HG02840 (cell line): Measurements from ENCODE around the gene HABP2.

ENCODE experiments used
- ATAC-seq: cut with Tn5 transposase; IDR thresholded peaks from one replicate; pipeline ENCODE4 v1.9.1; 2021; ENCODE audit warnings: mild to moderate bottlenecking, moderate library complexity, moderate number of reproducible peaks; ENCODE audit not compliant: unreplicated experiment, low FRiP score

Gene HABP2

DNA sequence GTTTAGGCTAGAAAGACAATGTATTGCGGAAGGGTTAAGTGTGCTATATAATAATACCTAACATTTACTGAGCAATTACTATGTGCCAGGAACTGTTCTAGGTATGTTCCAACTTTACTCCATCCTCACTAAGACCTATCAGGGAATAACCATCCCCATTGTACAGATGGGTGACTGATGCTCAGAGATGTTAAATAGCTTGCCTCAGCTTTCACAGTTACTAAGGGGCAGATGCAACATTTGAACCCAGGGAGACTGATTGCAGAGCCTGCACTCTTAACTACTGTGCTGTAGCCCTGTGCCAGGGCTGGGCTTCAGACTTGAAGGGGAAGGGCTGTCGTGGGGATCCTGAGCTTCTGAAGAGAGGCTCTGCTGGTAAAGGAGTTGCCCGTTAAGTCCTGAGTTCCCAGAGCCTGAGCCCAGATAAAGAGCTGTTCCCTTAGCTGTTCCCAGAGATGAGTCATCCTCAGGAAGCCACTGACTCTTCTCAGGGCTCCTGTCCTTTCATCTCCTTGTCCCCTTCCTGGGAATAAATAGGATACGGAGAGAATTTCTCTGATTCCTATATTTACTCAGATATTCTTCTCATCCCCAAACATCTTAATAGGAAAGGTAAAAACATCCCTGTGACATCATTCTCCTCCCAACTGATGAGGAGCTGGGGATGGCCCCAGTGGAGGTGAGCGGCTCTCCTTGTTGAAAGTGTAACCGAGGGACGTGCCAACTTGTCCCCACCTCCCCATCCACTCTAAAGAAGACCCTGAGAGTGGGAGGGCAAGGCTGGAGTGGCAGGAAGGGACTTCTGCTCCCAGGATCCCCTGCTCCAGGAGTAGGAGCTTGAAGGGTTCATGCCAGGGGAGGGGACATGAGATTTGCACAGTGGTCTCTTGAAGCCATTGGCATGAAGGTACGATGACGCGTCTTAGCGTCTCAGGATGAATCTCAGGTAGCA lies 28.0 kb upstream of the HABP2 start:
- no peak for ATAC-seq

- no peak for ATAC-seq
Observed at GRCh38 chr10:113525713-113526112, 27.1 kb upstream of the HABP2 start.

GRCh38 chr10:113527211-113527906 lies 25.5 kb upstream of the HABP2 start:
- no peak for ATAC-seq

GRCh38 chr10:113528876-113529275 lies 24.0 kb upstream of the HABP2 start:
- no peak for ATAC-seq

- no peak for ATAC-seq
Observed at GRCh38 chr10:113529575-113529974, 23.3 kb upstream of the HABP2 start.

- no peak for ATAC-seq
Observed at GRCh38 chr10:113530476-113530875, 22.4 kb upstream of the HABP2 start.

DNA sequence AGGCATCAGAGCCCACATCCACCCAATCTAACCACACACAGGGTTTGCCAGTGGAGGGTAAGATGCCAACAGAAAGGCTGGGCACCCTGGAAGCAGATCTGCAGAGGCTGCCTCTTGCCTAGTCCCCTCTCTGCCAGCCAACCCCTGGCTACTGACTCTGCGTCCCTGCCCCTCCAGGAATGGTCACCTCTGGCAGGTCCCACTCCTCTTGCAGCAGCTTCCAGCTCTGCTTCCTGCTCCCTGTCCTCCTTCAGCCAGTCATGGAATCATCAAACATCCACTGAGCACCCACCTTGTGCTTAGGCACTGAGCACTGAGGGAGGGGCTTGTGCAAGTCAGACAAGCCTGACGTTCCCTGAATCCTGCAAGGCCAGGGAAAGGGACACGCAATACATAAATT lies 20.1 kb upstream of the HABP2 start:
- no peak for ATAC-seq

- ATAC-seq: no peak
Observed at GRCh38 chr10:113533801-113534200, 19.1 kb upstream of the HABP2 start.

- ATAC-seq: no peak
Observed at GRCh38 chr10:113534423-113534822, 18.4 kb upstream of the HABP2 start.

- no peak for ATAC-seq
Observed at GRCh38 chr10:113537672-113538071, 15.2 kb upstream of the HABP2 start.

DNA sequence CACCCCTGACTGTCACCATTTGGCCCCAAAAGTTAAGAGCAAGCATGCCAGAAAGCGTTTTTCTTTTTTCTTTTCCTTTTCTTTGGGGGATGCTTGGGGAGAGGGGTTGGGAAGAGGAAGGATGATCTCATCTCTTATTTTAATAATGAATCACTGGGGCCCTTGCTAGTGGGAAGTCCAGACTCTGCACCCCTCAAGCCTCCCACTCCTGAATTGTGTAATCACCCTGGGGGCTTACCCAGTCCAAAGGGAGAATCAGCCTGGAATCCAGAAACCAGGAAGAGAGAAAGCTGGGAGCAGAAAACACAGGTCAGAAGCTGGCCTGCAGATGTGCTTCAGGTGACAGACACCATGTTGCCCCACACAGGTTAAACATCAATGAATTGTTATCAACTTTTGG lies 14.7 kb upstream of the HABP2 start:
- ATAC-seq: no peak

DNA sequence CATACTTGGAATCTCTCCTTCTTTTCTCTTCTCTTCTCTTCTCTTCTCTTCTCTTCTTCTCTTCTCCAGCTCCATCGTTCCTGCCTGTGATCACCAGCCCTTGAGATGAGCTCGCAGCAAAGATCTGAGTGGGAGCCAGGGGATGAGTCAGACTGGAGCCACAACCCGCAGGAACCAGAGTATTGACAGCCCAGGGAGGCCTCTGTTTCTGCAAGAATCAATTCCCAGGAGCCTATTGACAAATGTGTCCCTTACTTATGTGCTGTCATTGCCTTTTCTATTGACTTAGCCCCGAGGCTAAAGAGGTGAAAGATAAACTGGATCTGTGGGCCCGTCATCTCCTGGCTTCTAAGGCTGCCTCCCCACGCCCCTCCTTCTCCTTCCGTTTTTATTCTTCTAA lies 13.1 kb upstream of the HABP2 start:
- no peak for ATAC-seq

DNA sequence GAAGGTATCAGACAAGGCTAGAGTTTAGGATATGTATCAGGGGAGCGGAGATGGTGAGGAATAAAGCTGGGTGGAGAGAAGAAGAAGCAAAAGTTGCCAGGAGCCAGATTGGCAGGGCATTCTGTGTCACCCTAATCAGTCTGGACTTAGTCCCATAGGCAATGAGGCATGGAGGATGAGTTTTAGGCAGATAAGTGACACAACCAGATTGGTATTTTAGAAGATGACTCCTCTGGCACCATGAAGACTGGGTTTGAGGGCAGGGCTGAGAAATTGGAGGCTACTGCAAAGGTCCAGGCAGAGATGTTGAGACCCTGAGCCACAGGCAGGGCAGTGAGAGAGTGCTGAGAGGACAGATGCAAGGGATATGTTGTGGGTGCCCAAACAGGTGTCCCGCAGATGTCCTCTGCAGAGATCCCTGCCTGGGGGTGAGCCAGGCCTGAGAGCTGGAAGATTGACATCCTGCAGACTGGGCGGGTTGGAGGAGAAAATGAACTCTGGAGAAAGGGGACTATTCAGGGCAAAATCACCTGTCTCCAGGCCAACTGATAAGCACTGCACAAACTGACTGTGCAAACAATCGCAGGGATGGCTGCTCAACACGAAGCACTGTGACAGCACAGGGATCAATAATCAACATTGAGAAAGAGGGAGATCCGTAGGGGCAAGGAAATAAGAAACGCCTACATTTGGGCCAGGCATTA lies 11.9 kb upstream of the HABP2 start:
- no peak for ATAC-seq

GRCh38 chr10:113541549-113541927 lies 11.3 kb upstream of the HABP2 start:
- no peak for ATAC-seq

DNA sequence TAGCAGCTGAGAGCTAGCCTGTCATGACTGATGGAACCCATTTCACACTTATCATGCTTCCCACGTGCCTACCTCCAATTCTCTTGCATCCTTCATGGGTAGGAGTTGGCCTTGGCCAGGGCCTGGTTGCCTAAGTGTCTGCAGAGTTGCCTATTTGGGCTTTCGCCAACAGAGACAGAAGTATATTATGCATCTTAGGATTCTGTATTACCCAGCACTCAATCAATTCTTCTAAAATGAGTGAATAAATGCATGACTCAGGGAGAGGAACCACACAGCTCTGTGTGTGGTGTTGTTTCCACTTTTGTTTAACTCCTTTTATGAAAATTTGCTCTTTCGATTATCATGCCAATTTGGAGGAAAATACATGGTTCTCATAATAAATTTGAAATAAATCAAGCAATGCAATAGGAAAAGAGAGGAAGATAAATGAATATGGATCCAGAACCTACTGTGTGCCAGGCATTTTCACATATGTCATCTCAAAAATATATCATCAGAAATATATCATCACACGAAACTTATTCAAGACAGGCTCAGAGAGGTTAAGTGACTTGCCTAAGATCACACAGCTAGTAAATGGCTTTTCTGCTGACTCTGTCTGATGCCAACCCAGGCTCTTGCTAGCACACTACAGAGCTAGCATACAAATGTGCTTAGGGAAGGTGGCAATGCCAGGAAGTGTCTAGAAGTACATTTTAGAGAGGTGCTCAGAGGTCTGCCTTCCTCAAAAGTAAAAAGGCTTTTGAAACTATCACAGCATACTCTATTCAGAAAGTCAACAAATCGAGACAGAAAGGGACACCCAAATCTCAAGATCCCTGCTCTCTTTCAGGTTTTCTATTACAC lies 9.5 kb upstream of the HABP2 start:
- no peak for ATAC-seq

DNA sequence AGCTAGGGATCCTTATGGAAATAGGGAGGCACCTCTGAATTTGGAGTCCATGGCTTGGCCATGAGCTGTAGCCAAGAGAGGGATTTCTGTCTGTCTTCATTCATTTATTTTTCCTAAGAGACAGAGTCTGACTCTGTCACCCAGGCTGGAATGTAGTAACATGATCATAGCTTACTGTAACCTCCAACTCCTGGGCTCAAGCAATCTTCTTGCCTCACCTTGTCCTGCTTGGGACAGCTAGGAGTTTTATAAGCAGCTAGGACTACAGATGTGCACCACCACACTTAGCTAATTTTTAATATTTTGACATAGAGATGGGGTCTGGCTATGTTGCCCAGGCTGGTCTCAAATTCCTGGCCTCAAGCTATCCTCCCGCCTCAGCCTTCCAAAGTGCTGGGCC lies 8.5 kb upstream of the HABP2 start:
- ATAC-seq: no peak

- no peak for ATAC-seq
Observed at GRCh38 chr10:113547426-113547825, 5.4 kb upstream of the HABP2 start.

DNA sequence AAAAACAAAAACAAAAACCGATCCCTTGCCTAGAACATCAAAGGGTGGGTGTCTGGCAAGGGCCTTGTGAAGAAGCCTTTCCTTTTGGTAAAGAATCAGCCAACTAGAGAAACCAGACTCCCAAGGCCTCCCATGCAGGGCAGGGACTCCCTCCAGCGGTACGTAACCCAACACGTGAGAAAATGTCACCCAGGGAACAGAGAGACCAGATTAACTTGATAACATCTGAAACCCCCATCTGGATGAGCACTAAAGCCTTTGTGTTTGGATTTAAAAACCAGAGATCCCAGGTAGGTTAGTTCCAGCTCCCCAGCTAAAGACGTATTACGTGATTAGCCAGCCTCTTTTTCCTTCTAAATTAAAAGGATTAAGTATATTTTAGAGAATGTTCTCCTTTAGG lies 3.0 kb upstream of the HABP2 start:
- no peak for ATAC-seq

DNA sequence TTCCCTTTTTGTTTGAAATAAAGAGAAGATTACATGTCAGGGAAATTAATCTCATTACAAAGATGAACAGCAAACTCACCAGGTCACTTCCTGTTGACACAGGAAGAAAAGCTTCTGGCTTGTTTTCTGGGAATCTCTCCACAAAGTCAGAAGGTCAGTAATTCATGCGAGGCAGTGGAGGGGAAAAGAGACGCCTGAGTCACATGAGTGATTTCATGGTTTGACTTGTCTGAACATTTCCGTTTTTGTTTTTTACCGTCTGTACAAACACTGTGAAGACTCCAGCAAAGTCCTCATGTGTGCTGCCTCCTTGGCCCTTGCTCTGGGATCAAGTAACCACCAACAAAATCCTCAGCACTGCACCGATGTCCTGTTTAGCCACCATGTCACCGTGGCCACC lies 2.5 kb upstream of the HABP2 start:
- no peak for ATAC-seq

DNA sequence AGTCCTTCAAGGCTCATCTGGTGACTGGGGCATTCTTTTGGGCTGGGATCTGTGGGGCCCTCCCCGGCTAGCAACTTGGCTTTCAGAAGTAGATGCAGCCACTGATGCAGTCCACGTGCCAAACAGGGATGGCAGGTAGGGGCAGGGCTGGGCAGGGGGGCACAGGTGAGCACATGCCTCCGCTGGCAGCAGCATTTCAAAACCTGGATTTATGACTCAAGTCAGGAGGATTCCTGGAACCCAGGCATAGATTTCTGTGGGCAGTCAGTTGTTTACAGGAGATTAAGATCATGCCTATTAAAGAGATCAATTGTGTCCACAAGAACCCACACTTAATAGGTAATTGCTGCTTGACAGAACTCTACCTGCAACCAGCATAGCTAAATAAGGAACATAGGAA lies 839 bp upstream of the HABP2 start:
- ATAC-seq: no peak
